Calu3 (cell line): ENCODE data around the gene SORBS1. TPM values are rescaled to one million over a fixed set of nuclear protein-coding genes. Genes with fewer than 3 reads are reported as not detected.

Source experiments
- BruUV-seq: library from RNA; stranded (reverse); fragments of 400-500 nt; replicated peaks from 2 replicates; lab custom pipeline; 2021; lab: Mats Ljungman, UMichigan
- CTCF ChIA-PET: fragments of 300-600 bp; sonication (Branson Sonifier 250); formaldehyde crosslinking; loops from one replicate; lab custom pipeline; 2022; ENCODE audit warnings: antibody characterized with exemption; lab: Charles Lee
- DNase-seq: peaks from one replicate; pipeline ENCODE4 v3.0.0; 2022
- H3K27ac Mint-ChIP-seq: one replicate; pipeline ENCODE4 v1.8.0; 2022; ENCODE audit warnings: mixed read lengths; ENCODE audit not compliant: unreplicated experiment
- H3K27me3 Mint-ChIP-seq: one replicate; pipeline ENCODE4 v1.8.0; 2022; ENCODE audit warnings: mixed read lengths; ENCODE audit not compliant: unreplicated experiment
- H3K36me3 Mint-ChIP-seq: one replicate; pipeline ENCODE4 v1.8.0; 2022; ENCODE audit warnings: mild to moderate bottlenecking, moderate library complexity, mixed read lengths; ENCODE audit not compliant: insufficient read depth, unreplicated experiment
- H3K4me1 Mint-ChIP-seq: one replicate; pipeline ENCODE4 v1.8.0; 2022; ENCODE audit warnings: mild to moderate bottlenecking, low read depth, mixed read lengths; ENCODE audit not compliant: unreplicated experiment
- H3K4me3 Mint-ChIP-seq: one replicate; pipeline ENCODE4 v1.8.0; 2022; ENCODE audit warnings: mild to moderate bottlenecking, low read depth, moderate library complexity, mixed read lengths; ENCODE audit not compliant: unreplicated experiment
- H3K9me3 Mint-ChIP-seq: one replicate; pipeline ENCODE4 v1.8.0; 2022; ENCODE audit warnings: low read depth, mixed read lengths; ENCODE audit not compliant: unreplicated experiment
- intact Hi-C: fragments of 100-400 bp; cut with micrococcal nuclease; formaldehyde crosslinking; loops from one replicate; pipeline ENCODE4 v1.10.0; 2022; ENCODE audit not compliant: unreplicated experiment
- total RNA-seq: library from RNA; stranded (reverse); gene quantifications from 2 replicates; pipeline ENCODE4 v1.2.3, GENCODE V29; 2022
- TF ChIP-seq, protein P1 (sequence below): fragments of 200-600 bp; IDR thresholded peaks from one replicate; pipeline ENCODE4 v1.8.0; 2022; ENCODE audit warnings: antibody characterized with exemption; ENCODE audit not compliant: unreplicated experiment

The SORBS1 gene
- total RNA-seq, 1 experiment from 2014 or later, result 2.8 TPM

DNA sequence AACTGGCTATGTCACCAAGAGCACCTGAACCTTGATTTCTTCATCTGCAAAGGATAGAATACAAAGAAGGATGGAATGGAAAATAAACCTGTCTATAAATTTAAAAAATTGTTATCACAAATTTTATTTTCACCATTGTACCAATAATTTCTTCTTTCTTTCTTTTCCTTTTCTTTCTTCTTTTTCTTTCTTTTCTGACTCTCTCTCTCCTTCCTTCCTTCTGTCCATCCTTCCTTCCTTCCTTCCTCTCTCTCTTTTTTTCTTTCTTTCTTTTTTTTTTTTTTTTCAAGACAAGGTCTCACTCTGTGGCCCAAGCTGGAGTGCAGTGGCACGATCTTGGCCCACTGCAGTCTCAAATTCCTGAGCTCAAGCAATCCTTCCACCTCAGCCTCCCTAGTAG, 36.6 kb upstream of the SORBS1 start:
- TF ChIP-seq, protein P1, sequence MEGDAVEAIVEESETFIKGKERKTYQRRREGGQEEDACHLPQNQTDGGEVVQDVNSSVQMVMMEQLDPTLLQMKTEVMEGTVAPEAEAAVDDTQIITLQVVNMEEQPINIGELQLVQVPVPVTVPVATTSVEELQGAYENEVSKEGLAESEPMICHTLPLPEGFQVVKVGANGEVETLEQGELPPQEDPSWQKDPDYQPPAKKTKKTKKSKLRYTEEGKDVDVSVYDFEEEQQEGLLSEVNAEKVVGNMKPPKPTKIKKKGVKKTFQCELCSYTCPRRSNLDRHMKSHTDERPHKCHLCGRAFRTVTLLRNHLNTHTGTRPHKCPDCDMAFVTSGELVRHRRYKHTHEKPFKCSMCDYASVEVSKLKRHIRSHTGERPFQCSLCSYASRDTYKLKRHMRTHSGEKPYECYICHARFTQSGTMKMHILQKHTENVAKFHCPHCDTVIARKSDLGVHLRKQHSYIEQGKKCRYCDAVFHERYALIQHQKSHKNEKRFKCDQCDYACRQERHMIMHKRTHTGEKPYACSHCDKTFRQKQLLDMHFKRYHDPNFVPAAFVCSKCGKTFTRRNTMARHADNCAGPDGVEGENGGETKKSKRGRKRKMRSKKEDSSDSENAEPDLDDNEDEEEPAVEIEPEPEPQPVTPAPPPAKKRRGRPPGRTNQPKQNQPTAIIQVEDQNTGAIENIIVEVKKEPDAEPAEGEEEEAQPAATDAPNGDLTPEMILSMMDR, result no peak
- H3K36me3 Mint-ChIP-seq, result no peaks in the 10 kb centered on the region
- peaks cover 3% of the 10 kb centered on the region for H3K9me3 Mint-ChIP-seq
- no peak overlapping the region for H3K4me3 Mint-ChIP-seq
- no peaks in the 10 kb centered on the region for H3K4me1 Mint-ChIP-seq
- no peak for DNase-seq
- H3K27me3 Mint-ChIP-seq, result peaks cover 20% of the 10 kb centered on the region
- CTCF ChIA-PET, result no interaction called here
- intact Hi-C loops, result no loop called here
- H3K27ac Mint-ChIP-seq, result no peak overlapping the region
- BruUV-seq, result no TSS peak

DNA sequence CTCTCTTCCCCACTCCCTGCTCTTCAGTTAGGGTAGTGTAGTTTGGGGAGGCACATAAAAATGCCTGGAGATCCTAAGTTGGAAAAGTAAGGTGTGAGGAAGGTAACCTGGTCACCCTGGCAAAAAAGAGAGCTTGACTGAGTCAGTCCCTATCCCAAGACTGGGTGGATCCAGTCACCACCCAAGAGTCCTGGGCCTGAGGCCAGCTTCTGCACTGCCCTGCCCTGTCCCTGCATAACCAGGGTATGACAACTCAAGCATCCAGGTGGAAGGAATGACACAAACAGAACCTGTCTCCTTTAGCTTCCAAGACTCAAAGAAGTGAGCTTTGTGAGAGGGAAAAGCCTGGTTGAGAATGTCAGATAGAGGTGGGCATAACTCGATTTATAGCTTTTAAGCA, 26.9 kb upstream of the SORBS1 start:
- Mint-ChIP-seq H3K9me3 (no peaks in the 10 kb centered on the region), H3K4me1 (no peaks in the 10 kb centered on the region), H3K27ac (no peak overlapping the region), H3K27me3 (peaks cover 6% of the 10 kb centered on the region), H3K4me3 (no peak overlapping the region), H3K36me3 (no peaks in the 10 kb centered on the region)
- intact Hi-C loops, result no loop called here
- CTCF ChIA-PET, result interaction anchor here (0.9 kb wide), 1 partner anchor 158 kb away, joined by 3 read pairs; no protein-coding TSS in a partner anchor
- no TSS peak for BruUV-seq
- TF ChIP-seq, protein P1, result no peak
- no peak for DNase-seq

GRCh38 chr10:95579835-95580535, 18.8 kb upstream of the SORBS1 start:
- TF ChIP-seq, protein P1, result no peak
- BruUV-seq, result no TSS peak
- intact Hi-C loops, result no loop called here
- Mint-ChIP-seq H3K27ac (no peak overlapping the region), H3K9me3 (no peaks in the 10 kb centered on the region), H3K4me3 (no peak overlapping the region), H3K27me3 (peaks cover 61% of the 10 kb centered on the region), H3K4me1 (no peaks in the 10 kb centered on the region), H3K36me3 (no peaks in the 10 kb centered on the region)
- CTCF ChIA-PET, result no interaction called here
- DNase-seq, result no peak

DNA sequence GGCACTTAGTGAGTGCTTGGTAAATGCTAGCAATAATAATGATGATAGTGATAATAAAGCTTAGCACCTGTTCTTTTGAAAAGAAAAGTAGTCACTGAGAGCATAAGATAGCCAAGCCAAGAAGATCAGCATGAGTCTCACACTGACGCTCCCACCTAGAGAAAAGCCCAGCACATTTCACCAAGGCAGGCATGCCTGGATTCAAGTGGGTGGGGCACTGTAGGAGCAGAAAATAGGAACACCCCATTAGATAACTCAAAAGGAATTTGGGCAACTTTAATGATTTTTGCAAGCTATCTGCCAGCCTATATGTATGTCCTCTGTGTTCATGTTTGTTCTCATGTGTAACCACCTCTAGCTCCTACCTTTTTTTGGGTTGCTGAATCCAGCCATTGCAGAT, 18.1 kb upstream of the SORBS1 start:
- DNase-seq, result no peak
- no peaks in the 10 kb centered on the region for H3K36me3 Mint-ChIP-seq
- no peaks in the 10 kb centered on the region for H3K4me1 Mint-ChIP-seq
- no peak overlapping the region for H3K27ac Mint-ChIP-seq
- TF ChIP-seq, protein P1, result no peak
- CTCF ChIA-PET, result no interaction called here
- H3K27me3 Mint-ChIP-seq, result peaks cover 68% of the 10 kb centered on the region
- no TSS peak for BruUV-seq
- no peaks in the 10 kb centered on the region for H3K9me3 Mint-ChIP-seq
- intact Hi-C loops, result no loop called here
- H3K4me3 Mint-ChIP-seq, result no peak overlapping the region
